SK-N-SH (cell line): ENCODE data around the gene FCHSD2. TPM values are rescaled to one million over a fixed set of nuclear protein-coding genes. Genes with fewer than 3 reads are reported as not detected.

ENCODE experiments used
- CTCF ChIA-PET: fragments of 300-600, 350-600 bp; formaldehyde crosslinking; extraction: SDS; loops from one replicate; lab custom pipeline; 2021; lab: Yijun Ruan, JAX
- POLR2A ChIA-PET: fragments of 350-600 bp; sonication (Branson Sonifier 250); formaldehyde crosslinking; extraction: SDS; loops from one replicate; lab custom pipeline; 2020; ENCODE audit warnings: antibody characterized with exemption, inconsistent platforms; lab: Yijun Ruan, JAX
- DNase-seq: peaks from one replicate; pipeline ENCODE4 v3.0.0; 2012
- H2AFZ ChIP-seq: fragments of 200-600 bp; sonication (generic); 2 replicates; pipeline ENCODE4 v1.8.1; 2016; ENCODE audit warnings: antibody characterized with exemption, mild to moderate bottlenecking, low read depth
- H3F3A ChIP-seq: fragments of 200-600 bp; sonication (generic); replicated peaks from 2 replicates; pipeline ENCODE3; 2016; ENCODE audit warnings: antibody characterized with exemption, mild to moderate bottlenecking; ENCODE audit not compliant: insufficient read depth
- H3K27ac ChIP-seq, 2 experiments: fragments of 200-500 bp in 1 of 2; fragments of 200-600 bp in 1 of 2; sonication (Bioruptor generic) in 1 of 2; sonication (generic), shearing (Covaris generic) in 1 of 2; 2 replicates each; pipeline versions ENCODE4 v1.5.1 to v1.6.1; 2014 to 2016; ENCODE audit warnings: low read depth in 2 of 2, inconsistent platforms in 1 of 2, low read length in 1 of 2, mild to moderate bottlenecking in 1 of 2, mixed read lengths in 1 of 2
- H3K27me3 ChIP-seq: fragments of 200-600 bp; sonication (generic), shearing (Covaris generic); 2 replicates; pipeline ENCODE4 v1.6.1; 2016; ENCODE audit warnings: mixed run types; ENCODE audit not compliant: insufficient read depth
- H3K36me3 ChIP-seq, 2 experiments: fragments of 200-500 bp in 1 of 2; fragments of 200-600 bp in 1 of 2; sonication (Bioruptor generic) in 1 of 2; sonication (generic) in 1 of 2; replicated peaks in 1 of 2; 2 replicates each; pipeline versions ENCODE3 to v1.5.1; 2014 to 2016; ENCODE audit warnings: low read length in 1 of 2, mild to moderate bottlenecking in 1 of 2; ENCODE audit not compliant: insufficient read depth in 2 of 2, control insufficient read depth in 1 of 2
- H3K4me1 ChIP-seq, 2 experiments: fragments of 200-500 bp in 1 of 2; fragments of 200-600 bp in 1 of 2; sonication (Bioruptor generic) in 1 of 2; sonication (generic), shearing (Covaris generic) in 1 of 2; 2 replicates each; pipeline versions ENCODE4 v1.5.1 to v1.6.1; 2014 to 2016; ENCODE audit warnings: low read depth in 1 of 2, low read length in 1 of 2, mixed run types in 1 of 2; ENCODE audit not compliant: insufficient read depth in 2 of 2, control insufficient read depth in 1 of 2
- H3K4me2 ChIP-seq: fragments of 200-600 bp; sonication (generic), shearing (Covaris generic); 2 replicates; pipeline ENCODE4 v1.6.1; 2017; ENCODE audit warnings: mixed run types
- H3K4me3 ChIP-seq, 2 experiments: fragments of 200-500 bp in 1 of 2; fragments of 200-600 bp in 1 of 2; sonication (Bioruptor generic) in 1 of 2; sonication (generic), shearing (Covaris generic) in 1 of 2; 2 replicates each; pipeline versions ENCODE4 v1.5.1 to v1.8.1; 2014 to 2016; ENCODE audit warnings: low read depth in 2 of 2, inconsistent platforms in 1 of 2, low read length in 1 of 2, mild to moderate bottlenecking in 1 of 2, mixed read lengths in 1 of 2, moderate library complexity in 1 of 2
- H3K79me2 ChIP-seq: fragments of 200-600 bp; sonication (generic); 2 replicates; pipeline ENCODE4 v1.8.1; 2017; ENCODE audit warnings: mild to moderate bottlenecking; ENCODE audit not compliant: insufficient read depth
- H3K9ac ChIP-seq: fragments of 200-600 bp; sonication (generic); 2 replicates; pipeline ENCODE4 v1.6.1; 2017; ENCODE audit warnings: mixed run types
- H3K9me2 ChIP-seq: fragments of 200-600 bp; sonication (generic); 2 replicates; pipeline ENCODE4 v1.6.1; 2017; ENCODE audit warnings: mixed run types
- H3K9me3 ChIP-seq: fragments of 200-600 bp; sonication (generic); 2 replicates; pipeline ENCODE4 v1.6.1; 2017; ENCODE audit warnings: mixed run types, mild to moderate bottlenecking, moderate library complexity
- H4K20me1 ChIP-seq: fragments of 200-600 bp; sonication (generic); 2 replicates; pipeline ENCODE4 v1.6.1; 2017; ENCODE audit warnings: mild to moderate bottlenecking, mixed run types; ENCODE audit not compliant: insufficient read depth
- EP300 ChIP-seq, 2 experiments: IDR thresholded peaks; 2 replicates each; pipeline versions ENCODE4 v1.4.0 to v1.6.1; 2012; ENCODE audit warnings: borderline replicate concordance in 1 of 2, low read depth in 1 of 2, low read length in 1 of 2
- EZH2phosphoT487 ChIP-seq: fragments of 200-600 bp; sonication (generic); IDR thresholded peaks from 2 replicates; pipeline ENCODE4 v1.6.1; 2017; ENCODE audit warnings: low read depth, mixed run types, mild to moderate bottlenecking, antibody characterized with exemption, moderate library complexity, borderline replicate concordance
- FOXJ3 ChIP-seq: sonication (generic); formaldehyde crosslinking; IDR thresholded peaks from 2 replicates; pipeline ENCODE4 v1.5.1; 2020; ENCODE audit warnings: mild to moderate bottlenecking, missing genetic modification reagents
- GABPA ChIP-seq: IDR thresholded peaks from 2 replicates; pipeline ENCODE4 v1.4.0; 2012; ENCODE audit warnings: low read depth, mild to moderate bottlenecking
- GATA2 ChIP-seq: sonication (generic); formaldehyde crosslinking; IDR thresholded peaks from 2 replicates; pipeline ENCODE4 v1.5.0; 2020; ENCODE audit warnings: mild to moderate bottlenecking, missing genetic modification reagents
- JUND ChIP-seq: IDR thresholded peaks from 2 replicates; pipeline ENCODE4 v1.4.0; 2012
- MXI1 ChIP-seq: IDR thresholded peaks from 2 replicates; pipeline ENCODE4 v1.6.1; 2012; ENCODE audit warnings: mild to moderate bottlenecking, low read depth, low read length, improper control_type of control experiment
- NRF1 ChIP-seq: IDR thresholded peaks from 2 replicates; pipeline ENCODE4 v1.6.1; 2012; ENCODE audit warnings: low read depth, mild to moderate bottlenecking, low read length
- POLR2AphosphoS5 ChIP-seq: IDR thresholded peaks from 2 replicates; pipeline ENCODE4 v1.6.1; 2012; ENCODE audit warnings: low read depth, low read length
- RAD21 ChIP-seq: IDR thresholded peaks from 2 replicates; pipeline ENCODE4 v1.6.1; 2012; ENCODE audit warnings: mild to moderate bottlenecking, low read length
- RCOR1 ChIP-seq: fragments of 150-350 bp; IDR thresholded peaks from 2 replicates; pipeline ENCODE4 v1.6.1; 2017; ENCODE audit warnings: antibody characterized with exemption, low read length
- SIN3A ChIP-seq: IDR thresholded peaks from 2 replicates; pipeline ENCODE4 v1.6.1; 2012; ENCODE audit warnings: low read depth, mild to moderate bottlenecking, low read length, moderate library complexity, borderline replicate concordance
- TCF12 ChIP-seq: IDR thresholded peaks from 2 replicates; pipeline ENCODE4 v1.4.0; 2012
- TEAD4 ChIP-seq: IDR thresholded peaks from 2 replicates; pipeline ENCODE4 v1.4.0; 2012; ENCODE audit warnings: mild to moderate bottlenecking, borderline replicate concordance; ENCODE audit not compliant: insufficient read depth
- YY1 ChIP-seq: IDR thresholded peaks from 2 replicates; pipeline ENCODE4 v1.4.0; 2012; ENCODE audit warnings: low read depth, mild to moderate bottlenecking
- WGBS: methylation state at CpG from one replicate; pipeline ENCODE4 v1.1.6; 2017; ENCODE audit warnings: low lambda C conversion rate; 5-methylcytosine and 5-hydroxymethylcytosine counted together
- polyA plus RNA-seq, 3 experiments: library from polyadenylated mRNA; depleted of rRNA; stranded (reverse); fragments of >200 nt; gene quantifications; 2 replicates each; pipeline ENCODE4 v1.2.3, GENCODE V29; 2012
- TF ChIP-seq, protein P1 (sequence below): IDR thresholded peaks from 2 replicates; pipeline ENCODE4 v1.4.0; 2012; ENCODE audit warnings: low read depth, borderline replicate concordance
- TF ChIP-seq, protein P2 (sequence below): fragments of 150-350 bp; IDR thresholded peaks from 2 replicates; pipeline ENCODE4 v1.6.1; 2016; ENCODE audit warnings: mild to moderate bottlenecking, low read depth, low read length
- TF ChIP-seq, protein P3 (sequence below): IDR thresholded peaks from 2 replicates; pipeline ENCODE4; 2012
- TF ChIP-seq, protein P4 (sequence below): IDR thresholded peaks from 2 replicates; pipeline ENCODE4 v1.4.0; 2012; ENCODE audit warnings: low read depth
- TF ChIP-seq, protein P5 (sequence below): fragments of 150-350 bp; IDR thresholded peaks from 2 replicates; pipeline ENCODE4 v1.6.1; 2017; ENCODE audit warnings: antibody characterized with exemption, low read length, low read depth, borderline replicate concordance

FCHSD2 gene
- polyA plus RNA-seq, 1 of the 3 experiments (the other 2 are of a cell fraction) = 10.4 TPM

DNA sequence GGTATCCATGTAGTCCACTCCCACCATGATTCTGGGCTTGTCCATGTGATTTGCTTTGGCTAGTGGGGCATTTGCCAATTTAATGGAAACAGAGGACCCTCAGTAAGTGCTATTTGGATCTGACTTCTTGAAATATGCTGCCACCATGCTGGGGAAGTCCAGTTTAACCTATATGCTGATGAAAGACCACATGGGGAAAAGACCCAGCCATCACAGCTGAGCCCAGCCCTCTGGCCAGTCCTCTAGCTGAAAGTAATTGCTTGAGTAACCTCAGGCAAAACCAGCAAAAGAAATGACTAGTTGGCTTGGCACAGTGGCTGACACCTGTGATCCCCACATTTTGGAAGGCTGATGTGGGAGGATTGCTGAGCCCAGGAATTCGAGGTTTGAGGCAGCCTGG lies 266.4 kb downstream of the FCHSD2 start:
- POLR2A ChIA-PET = no interaction called here
- TF ChIP-seq, protein P1, sequence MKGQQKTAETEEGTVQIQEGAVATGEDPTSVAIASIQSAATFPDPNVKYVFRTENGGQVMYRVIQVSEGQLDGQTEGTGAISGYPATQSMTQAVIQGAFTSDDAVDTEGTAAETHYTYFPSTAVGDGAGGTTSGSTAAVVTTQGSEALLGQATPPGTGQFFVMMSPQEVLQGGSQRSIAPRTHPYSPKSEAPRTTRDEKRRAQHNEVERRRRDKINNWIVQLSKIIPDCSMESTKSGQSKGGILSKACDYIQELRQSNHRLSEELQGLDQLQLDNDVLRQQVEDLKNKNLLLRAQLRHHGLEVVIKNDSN = no peak
- TF ChIP-seq EP300 (IDR thresholded peaks at IDR 0.05; ENCODE audit: borderline replicate concordance in 1 of 2, low read depth in 1 of 2, low read length in 1 of 2) (no peak), TEAD4 (no peak), SIN3A (no peak), RAD21 (no peak), FOXJ3 (CRISPR knock-in tag) (no peak), MXI1 (no peak), JUND (no peak), YY1 (no peak), GABPA (no peak), TCF12 (no peak), NRF1 (no peak), POLR2AphosphoS5 (no peak), EZH2phosphoT487 (no peak), GATA2 (CRISPR knock-in tag) (no peak), RCOR1 (no peak)
- TF ChIP-seq, protein P2, sequence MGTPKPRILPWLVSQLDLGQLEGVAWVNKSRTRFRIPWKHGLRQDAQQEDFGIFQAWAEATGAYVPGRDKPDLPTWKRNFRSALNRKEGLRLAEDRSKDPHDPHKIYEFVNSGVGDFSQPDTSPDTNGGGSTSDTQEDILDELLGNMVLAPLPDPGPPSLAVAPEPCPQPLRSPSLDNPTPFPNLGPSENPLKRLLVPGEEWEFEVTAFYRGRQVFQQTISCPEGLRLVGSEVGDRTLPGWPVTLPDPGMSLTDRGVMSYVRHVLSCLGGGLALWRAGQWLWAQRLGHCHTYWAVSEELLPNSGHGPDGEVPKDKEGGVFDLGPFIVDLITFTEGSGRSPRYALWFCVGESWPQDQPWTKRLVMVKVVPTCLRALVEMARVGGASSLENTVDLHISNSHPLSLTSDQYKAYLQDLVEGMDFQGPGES = no peak
- TF ChIP-seq, protein P3, sequence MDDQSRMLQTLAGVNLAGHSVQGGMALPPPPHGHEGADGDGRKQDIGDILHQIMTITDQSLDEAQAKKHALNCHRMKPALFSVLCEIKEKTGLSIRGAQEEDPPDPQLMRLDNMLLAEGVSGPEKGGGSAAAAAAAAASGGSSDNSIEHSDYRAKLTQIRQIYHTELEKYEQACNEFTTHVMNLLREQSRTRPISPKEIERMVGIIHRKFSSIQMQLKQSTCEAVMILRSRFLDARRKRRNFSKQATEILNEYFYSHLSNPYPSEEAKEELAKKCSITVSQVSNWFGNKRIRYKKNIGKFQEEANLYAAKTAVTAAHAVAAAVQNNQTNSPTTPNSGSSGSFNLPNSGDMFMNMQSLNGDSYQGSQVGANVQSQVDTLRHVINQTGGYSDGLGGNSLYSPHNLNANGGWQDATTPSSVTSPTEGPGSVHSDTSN = no peak
- TF ChIP-seq, protein P4, sequence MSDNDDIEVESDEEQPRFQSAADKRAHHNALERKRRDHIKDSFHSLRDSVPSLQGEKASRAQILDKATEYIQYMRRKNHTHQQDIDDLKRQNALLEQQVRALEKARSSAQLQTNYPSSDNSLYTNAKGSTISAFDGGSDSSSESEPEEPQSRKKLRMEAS = no peak
- TF ChIP-seq, protein P5, sequence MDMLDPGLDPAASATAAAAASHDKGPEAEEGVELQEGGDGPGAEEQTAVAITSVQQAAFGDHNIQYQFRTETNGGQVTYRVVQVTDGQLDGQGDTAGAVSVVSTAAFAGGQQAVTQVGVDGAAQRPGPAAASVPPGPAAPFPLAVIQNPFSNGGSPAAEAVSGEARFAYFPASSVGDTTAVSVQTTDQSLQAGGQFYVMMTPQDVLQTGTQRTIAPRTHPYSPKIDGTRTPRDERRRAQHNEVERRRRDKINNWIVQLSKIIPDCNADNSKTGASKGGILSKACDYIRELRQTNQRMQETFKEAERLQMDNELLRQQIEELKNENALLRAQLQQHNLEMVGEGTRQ = no peak

More for the DNA sequence above, 266.4 kb downstream of the FCHSD2 start:
- no peak overlapping the region for H3K4me3 ChIP-seq
- peaks cover 0 to 32% of the 10 kb centered on the region in 2 experiments for H3K36me3 ChIP-seq
- H4K20me1 ChIP-seq = no peaks in the 10 kb centered on the region
- WGBS = 92% methylated on average over 1 of the region's 1 CpG
- no peak for DNase-seq
- no peaks in the 10 kb centered on the region for H3K79me2 ChIP-seq
- H3K9me2 ChIP-seq = no peaks in the 10 kb centered on the region
- CTCF ChIA-PET = interaction anchor here (1.0 to 2.4 kb wide), 4 partner anchors 15 to 302 kb away, joined by 3 to 8 read pairs (median 5); partner anchors contain the start of gene FCHSD2
- H3K27ac ChIP-seq = no peak overlapping the region
- H3K4me1 ChIP-seq = no peaks in the 10 kb centered on the region; a peak in 1 of 4 replicates
- peaks cover 3% of the 10 kb centered on the region for H3F3A ChIP-seq
- no peak overlapping the region for H2AFZ ChIP-seq
- no peak overlapping the region for H3K9ac ChIP-seq
- H3K27me3 ChIP-seq = no peaks in the 10 kb centered on the region
- no peak overlapping the region for H3K4me2 ChIP-seq
- H3K9me3 ChIP-seq = no peaks in the 10 kb centered on the region
